Measurements from ENCODE around the gene AAK1.
"Not testable (repeated sequence)": the region's sequence is repeated elsewhere in the genome, so short reads cannot be mapped to it uniquely, and the experiment has no call there.

Gene AAK1

DNA sequence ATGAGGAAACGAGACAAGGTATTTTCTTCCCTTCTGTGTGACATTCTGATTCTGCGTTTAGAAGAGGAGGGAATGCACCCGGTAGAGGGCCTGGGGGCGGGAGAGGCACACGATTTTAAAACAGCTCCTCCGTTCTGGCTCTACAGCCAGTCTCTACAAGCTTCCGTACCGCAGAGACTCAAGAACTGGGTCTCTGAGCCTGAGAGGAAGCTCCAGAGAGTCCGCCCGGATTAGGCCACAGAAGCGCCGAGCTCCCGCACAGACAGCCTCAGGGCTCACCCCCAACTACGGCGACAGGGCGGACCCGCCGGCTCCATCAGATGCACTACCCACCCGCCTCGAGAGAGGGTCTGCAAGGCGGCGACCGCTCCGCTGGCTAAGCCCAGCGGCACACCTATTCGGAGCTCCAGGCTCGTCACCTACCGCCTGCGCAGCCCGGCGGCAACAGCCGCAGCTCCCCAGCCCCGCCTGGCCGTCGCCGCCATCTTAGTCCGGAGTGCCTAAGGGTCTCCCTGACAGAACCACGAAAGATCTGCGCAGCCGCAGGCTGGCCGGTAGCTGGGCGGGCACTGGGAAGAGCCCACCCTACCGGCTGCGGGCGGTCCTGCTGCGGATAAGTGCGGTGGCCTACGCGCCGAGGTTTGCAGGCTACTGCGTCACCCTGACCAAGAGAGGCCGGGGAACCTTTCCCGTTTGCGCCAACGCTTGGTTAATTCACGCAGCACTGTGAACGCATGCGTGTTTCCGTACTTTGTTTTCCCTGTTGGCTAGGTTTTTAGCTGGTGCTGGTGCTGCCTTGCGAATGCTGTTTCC lies 206.4 kb downstream of the AAK1 start, which contains the start of gene NFU1:
NFU1 (minus strand) TSS at position 498 of the 813 bp plus-strand sequence; CDS start at position 485, 13 bp downstream.
- DNase-seq = peak; percentile 95

DNA sequence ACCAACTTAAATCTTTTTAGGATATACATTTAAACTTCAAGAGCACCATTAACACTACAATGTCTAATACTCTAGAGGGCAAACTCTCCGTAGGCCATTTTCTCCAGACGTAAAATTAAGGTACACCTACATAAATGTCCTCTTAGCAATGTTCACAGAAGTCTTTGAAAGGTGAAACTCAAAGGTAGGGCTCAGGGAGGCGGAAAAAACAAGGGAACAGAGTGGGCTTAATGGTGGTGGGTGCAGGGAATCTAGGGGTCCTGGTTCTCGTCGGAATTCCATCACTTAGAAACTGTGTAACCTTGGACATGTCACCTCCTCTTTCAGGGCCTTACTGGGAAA lies 207.0 kb downstream of the AAK1 start:
- DNase-seq = no peak

DNA sequence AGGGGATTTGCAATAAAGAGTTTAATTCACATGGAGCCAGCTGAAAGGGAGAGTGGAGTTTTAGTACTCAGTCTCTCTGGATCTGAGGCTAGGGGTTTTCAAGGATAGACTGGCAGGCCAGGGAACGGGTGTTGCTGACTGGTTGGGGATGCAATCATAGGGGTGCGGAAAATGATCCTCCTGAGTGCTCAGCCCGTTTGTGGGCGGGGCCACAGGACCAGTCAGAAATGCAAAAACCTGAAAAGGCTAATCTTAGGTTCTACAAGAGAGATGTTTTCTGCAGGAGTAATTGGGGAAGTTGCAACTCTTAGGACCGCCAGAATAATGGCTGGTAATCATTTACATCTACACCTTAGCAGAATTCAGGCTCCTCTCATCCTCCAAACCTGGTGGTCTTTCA lies 208.8 kb downstream of the AAK1 start:
- DNase-seq = no peak

DNA sequence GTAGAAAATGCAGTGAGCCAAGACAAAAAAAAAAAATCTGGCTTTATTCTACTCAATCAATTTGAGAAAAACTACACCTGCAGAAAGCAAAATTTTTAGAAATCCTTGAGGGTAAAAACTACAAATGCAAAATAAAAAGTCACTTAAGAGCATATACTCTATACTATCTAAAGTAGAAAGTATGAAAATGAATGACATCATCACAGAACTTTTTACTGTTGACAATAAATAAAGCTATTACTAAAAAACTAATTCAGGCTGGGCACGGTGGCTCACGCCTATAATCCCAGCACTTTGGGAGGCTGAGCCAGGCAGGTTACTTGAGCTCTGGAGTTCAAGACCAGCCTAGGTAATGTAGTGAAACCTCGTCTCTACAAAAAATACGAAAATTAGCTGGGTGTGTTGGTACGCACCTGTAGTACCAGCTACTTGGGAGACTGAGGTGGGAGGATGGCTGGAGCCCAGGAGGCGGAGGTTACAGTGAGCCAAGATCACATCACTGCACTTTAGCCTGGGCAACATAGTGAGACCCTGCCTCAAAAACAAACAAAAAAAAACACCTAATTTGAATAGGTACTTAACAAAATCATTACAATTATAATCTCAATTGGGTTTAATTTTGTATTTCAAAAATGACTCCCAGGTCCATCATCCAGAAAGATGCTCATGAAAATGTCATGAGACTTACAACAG lies 213.9 kb downstream of the AAK1 start:
- no peak for DNase-seq

DNA sequence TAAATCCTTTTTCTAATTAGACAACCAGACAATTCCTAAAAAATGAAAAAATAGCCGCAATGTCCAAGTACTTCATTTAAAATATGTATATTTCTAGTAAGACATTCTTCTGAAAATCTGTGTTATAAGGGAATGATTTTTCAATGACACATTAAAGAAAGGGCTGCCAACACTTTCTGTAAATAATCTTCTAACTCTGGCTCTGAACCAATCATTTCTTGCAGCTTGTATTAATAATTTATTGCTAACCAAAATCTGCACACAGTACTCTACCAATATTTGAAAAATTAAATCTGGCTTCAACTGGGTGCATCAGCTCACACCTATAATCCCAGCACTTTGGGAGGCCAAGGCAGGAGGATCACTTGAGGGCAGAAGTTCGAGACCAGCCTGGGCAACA lies 214.6 kb downstream of the AAK1 start:
- DNase-seq = no peak

DNA sequence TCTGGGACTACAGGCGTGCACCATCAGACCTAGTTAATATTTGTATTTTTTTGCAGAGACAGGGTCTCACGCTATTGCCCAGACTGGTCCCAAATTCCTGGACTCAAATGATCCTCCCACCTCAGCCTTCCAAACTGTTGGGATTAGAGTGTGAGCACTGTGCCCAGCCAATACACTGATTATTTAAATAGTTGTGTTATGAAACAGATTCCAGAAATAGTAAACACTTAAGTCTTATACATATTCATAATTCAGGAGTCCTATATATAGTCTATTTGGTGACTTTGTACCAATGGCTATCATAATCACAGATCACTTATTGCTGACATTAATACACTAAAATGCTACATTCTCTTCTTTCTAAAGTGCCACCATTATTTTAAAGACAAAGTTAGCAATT lies 219.1 kb downstream of the AAK1 start:
- DNase-seq = no peak

DNA sequence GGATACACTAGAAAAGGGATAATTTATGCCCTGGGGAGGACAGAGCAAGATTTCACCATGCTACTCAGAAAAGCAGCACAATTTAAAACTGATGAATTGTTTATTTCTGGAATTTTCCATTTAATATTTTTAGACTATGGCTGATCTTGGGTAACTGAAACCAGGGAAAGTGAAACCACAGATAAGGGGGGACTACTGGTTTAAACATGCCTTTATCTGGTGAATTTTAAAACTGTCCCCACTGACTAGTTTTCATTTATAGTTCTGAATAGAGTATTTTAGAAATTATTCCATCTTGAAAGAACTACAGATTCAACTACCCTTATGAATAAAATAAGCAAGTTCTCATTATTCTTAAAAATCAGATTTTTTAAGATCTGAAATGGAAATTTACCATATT lies 221.3 kb downstream of the AAK1 start:
- DNase-seq = no peak

DNA sequence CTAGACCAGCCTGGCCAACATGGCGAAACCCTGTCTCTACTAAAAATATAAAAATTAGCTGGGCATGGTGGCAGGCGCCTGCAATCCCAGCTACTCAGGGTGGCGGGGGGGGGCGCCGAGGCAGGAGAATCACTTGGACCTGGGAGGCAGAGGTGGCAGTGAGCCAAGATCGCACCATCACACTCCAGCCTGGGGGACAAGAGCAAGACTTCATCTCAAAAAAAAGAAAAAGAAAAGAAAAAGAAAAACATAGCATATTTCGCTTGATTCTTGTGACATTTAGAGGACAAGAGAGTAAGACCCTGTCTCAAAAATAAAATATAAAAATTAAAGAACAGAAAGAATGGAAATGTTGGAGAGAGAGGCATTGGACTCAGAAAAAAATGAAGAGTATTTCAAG lies 224.4 kb downstream of the AAK1 start:
- DNase-seq = not testable (repeated sequence)

DNA sequence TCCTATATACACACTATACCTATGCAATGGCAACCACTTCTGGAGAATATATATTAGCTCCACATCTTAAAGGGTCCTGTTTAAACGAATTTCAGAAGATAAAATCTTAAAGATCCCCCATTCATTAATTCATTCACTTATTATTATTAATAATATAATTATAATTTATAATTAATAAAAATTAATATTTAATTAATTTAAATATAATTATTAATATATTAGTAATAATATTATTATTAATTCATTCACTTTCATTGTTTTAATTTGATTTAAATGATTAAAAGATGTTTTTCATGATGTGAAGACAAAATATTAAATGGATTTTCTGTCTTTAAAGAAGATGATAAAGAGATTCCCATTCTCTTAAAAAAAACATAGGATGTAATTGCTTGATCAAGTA lies 227.4 kb downstream of the AAK1 start:
- no peak for DNase-seq
